Panc1 (cell line): ENCODE results near the gene METTL24. TPM values are rescaled to one million over a fixed set of nuclear protein-coding genes. Genes with fewer than 3 reads are reported as not detected.

Experiments used
- ATAC-seq: fragments of 200-7000 bp; cut with Tn5 transposase; 2 replicates; pipeline ENCODE4 v1.9.1; 2020; ENCODE audit warnings: mild to moderate bottlenecking, moderate library complexity
- BruUV-seq: library from RNA; stranded (reverse); fragments of 400-500 nt; replicated peaks from 2 replicates; lab custom pipeline; 2021; lab: Mats Ljungman, UMichigan
- CTCF ChIA-PET: fragments of 300-600 bp; sonication (Branson Sonifier 250); formaldehyde crosslinking; loops from one replicate; lab custom pipeline; 2022; ENCODE audit warnings: antibody characterized with exemption; lab: Charles Lee
- POLR2A ChIA-PET: fragments of 300-600 bp; sonication (Branson Sonifier 250); formaldehyde crosslinking; loops from one replicate; lab custom pipeline; 2022; ENCODE audit warnings: antibody characterized with exemption; lab: Charles Lee
- DNase-seq: peaks from one replicate; pipeline ENCODE4 v3.0.0-alpha.2; 2010; ENCODE audit warnings: low read depth, low spot score
- H3K27ac ChIP-seq: 2 replicates; pipeline ENCODE4 v1.5.1; 2011; ENCODE audit warnings: mild to moderate bottlenecking, low read length, inconsistent platforms
- H3K27me3 ChIP-seq: fragments of 200-500 bp; sonication (Bioruptor generic); 2 replicates; pipeline ENCODE4 v1.6.0; 2014; ENCODE audit warnings: low read length, inconsistent platforms; ENCODE audit not compliant: control insufficient read depth, insufficient read depth
- H3K36me3 ChIP-seq: fragments of 200-500 bp; sonication (Bioruptor generic); 2 replicates; pipeline ENCODE4 v1.5.1; 2014; ENCODE audit warnings: inconsistent platforms, mild to moderate bottlenecking, low read length, moderate library complexity; ENCODE audit not compliant: control insufficient read depth, insufficient read depth
- H3K4me1 ChIP-seq: 2 replicates; pipeline ENCODE4 v1.5.1; 2011; ENCODE audit warnings: inconsistent platforms, mild to moderate bottlenecking, low read length, moderate library complexity; ENCODE audit not compliant: control insufficient read depth, insufficient read depth
- H3K4me3 ChIP-seq, 2 experiments: 2 replicates each; pipeline ENCODE4 v1.5.1; 2011 to 2012; ENCODE audit warnings: low read depth in 2 of 2, low read length in 2 of 2, mild to moderate bottlenecking in 2 of 2, inconsistent platforms in 1 of 2, moderate library complexity in 1 of 2
- H3K9me3 ChIP-seq: fragments of 200-500 bp; sonication (Bioruptor generic); 2 replicates; pipeline ENCODE4 v1.5.1; 2014; ENCODE audit warnings: low read depth, mild to moderate bottlenecking, inconsistent platforms, low read length, moderate library complexity; ENCODE audit not compliant: control insufficient read depth, insufficient read depth
- CTCF ChIP-seq: fragments of 450-650 bp; IDR thresholded peaks from 2 replicates; pipeline ENCODE4 v1.5.1; 2017; ENCODE audit warnings: mild to moderate bottlenecking
- POLR2AphosphoS5 ChIP-seq: IDR thresholded peaks from 2 replicates; pipeline ENCODE4 v1.6.1; 2012; ENCODE audit warnings: mild to moderate bottlenecking, low read depth, low read length, moderate library complexity
- REST ChIP-seq, 2 experiments: IDR thresholded peaks; 2 replicates each; pipeline ENCODE4 v1.6.1; 2011 to 2012; ENCODE audit warnings: low read depth in 2 of 2, control low read depth in 1 of 2, low read length in 1 of 2, mild to moderate bottlenecking in 1 of 2, moderate library complexity in 1 of 2; ENCODE audit not compliant: insufficient read depth in 1 of 2
- SIN3A ChIP-seq: IDR thresholded peaks from 2 replicates; pipeline ENCODE4 v1.6.1; 2012; ENCODE audit warnings: low read depth, mild to moderate bottlenecking, low read length, moderate library complexity, borderline replicate concordance; ENCODE audit not compliant: insufficient read depth
- TCF7L2 ChIP-seq: IDR thresholded peaks from 2 replicates; pipeline ENCODE4 v1.6.1; 2011; ENCODE audit warnings: mild to moderate bottlenecking, low read depth, low read length, inconsistent platforms
- in situ Hi-C: cut with HindIII; loops from 2 replicates; pipeline ENCODE4 v1.10.0; 2016; ENCODE audit warnings: low sequenced_read_pairs, low pct_unique_long_range_greater_than_20kb
- intact Hi-C: fragments of 100-400 bp; cut with micrococcal nuclease; formaldehyde crosslinking; loops from one replicate; pipeline ENCODE4 v1.10.0; 2022; ENCODE audit not compliant: unreplicated experiment
- total RNA-seq: library from RNA; stranded (reverse); gene quantifications from one replicate; pipeline ENCODE4 v1.2.1, GENCODE V29; 2021; ENCODE audit not compliant: unreplicated experiment

The METTL24 gene
- total RNA-seq, 1 experiment from 2014 or later, result not detected

- CTCF ChIA-PET, result no interaction called here
- intact Hi-C loops, result no loop called here
- peaks cover 44% of the 10 kb centered on the region for H3K27me3 ChIP-seq
- no TSS peak for BruUV-seq
- H3K4me1 ChIP-seq, result no peaks in the 10 kb centered on the region
- ATAC-seq (no peak; the same call in 1 of the 2 replicates), DNase-seq (no peak)
- no peaks in the 10 kb centered on the region for H3K9me3 ChIP-seq
- H3K27ac ChIP-seq, result no peak overlapping the region
- POLR2A ChIA-PET, result interaction anchor here (0.6 kb wide), 1 partner anchor 589 kb away, joined by 3 read pairs; no protein-coding TSS in a partner anchor
- in situ Hi-C loops, result no loop called here
- H3K36me3 ChIP-seq, result no peaks in the 10 kb centered on the region
- TF ChIP-seq TCF7L2 (no peak), REST (IDR thresholded peaks at IDR 0.05; ENCODE audit: insufficient read depth in 1 of 2, low read depth in 2 of 2, low read length in 1 of 2) (no peak), CTCF (no peak), SIN3A (no peak), POLR2AphosphoS5 (no peak)
- H3K4me3 ChIP-seq, result no peak overlapping the region
Measured at GRCh38 chr6:110357298-110357663, 868 bp downstream of the METTL24 start.

GRCh38 chr6:110356778-110357177 lies 1.4 kb downstream of the METTL24 start:
- H3K4me1 ChIP-seq, result no peaks in the 10 kb centered on the region
- BruUV-seq, result no TSS peak
- H3K4me3 ChIP-seq, result no peak overlapping the region
- in situ Hi-C loops (no loop called here), intact Hi-C loops (no loop called here)
- no peaks in the 10 kb centered on the region for H3K36me3 ChIP-seq
- H3K27me3 ChIP-seq, result peaks cover 39% of the 10 kb centered on the region
- ATAC-seq (no peak), DNase-seq (no peak)
- H3K9me3 ChIP-seq, result no peaks in the 10 kb centered on the region
- H3K27ac ChIP-seq, result no peak overlapping the region
- no peak for TF ChIP-seq TCF7L2
- no peak for TF ChIP-seq POLR2AphosphoS5
- TF ChIP-seq CTCF, result no peak
- TF ChIP-seq REST (IDR thresholded peaks at IDR 0.05; ENCODE audit: insufficient read depth in 1 of 2, low read depth in 2 of 2, low read length in 1 of 2), result no peak
- TF ChIP-seq SIN3A, result no peak
- POLR2A ChIA-PET, result interaction anchor here (0.6 kb wide), 1 partner anchor 590 kb away, joined by 3 read pairs; no protein-coding TSS in a partner anchor
- CTCF ChIA-PET, result no interaction called here
